ENCODE measurements around the gene TMEM109. TPM values are rescaled to one million over a fixed set of nuclear protein-coding genes. Genes with fewer than 3 reads are reported as not detected.

Gene TMEM109
- total RNA-seq, 1 donor from 2014 or later = 108 TPM

DNA sequence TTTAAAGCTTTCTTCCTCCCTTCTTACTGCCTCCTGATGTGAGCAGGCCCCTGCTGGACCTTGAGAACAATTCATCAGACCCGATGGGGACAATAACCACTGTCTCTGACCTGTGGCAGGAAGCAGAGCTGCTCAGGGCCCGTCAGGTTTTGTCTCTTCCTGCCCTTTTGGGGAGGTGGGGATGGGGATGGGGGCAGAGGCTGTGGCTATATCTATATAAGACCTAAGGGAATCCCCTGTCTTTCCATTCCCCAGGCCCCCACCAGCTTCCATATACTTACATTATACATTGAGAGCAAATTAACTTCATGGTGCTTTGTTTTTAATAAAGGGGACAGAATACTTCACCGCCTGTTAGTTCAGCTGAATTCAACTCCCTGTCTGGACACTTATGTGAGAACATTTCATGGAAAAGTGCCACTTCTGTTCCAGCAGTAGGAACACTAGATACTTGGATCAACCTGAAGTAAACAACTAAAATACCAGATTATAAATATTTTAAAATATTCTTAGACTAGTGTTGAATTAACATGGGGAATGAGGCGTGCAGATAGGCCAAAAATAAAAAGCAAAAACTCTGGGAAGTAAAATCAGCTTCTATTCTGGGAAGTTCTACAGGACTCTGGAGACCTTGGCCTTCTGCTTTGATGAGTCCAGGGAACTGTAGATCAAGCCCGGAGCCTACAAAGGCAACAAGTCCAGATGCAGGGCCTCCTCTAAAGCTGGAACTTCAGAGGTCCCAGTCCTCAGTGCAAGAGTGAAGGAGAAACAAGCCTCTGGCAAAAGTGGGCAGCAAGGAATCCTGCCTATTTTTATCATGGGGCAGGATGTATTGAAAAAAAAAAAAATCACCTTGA, 35.5 kb upstream of the TMEM109 start:
- no peak for DNase-seq (ENCODE audit: low read depth)

DNA sequence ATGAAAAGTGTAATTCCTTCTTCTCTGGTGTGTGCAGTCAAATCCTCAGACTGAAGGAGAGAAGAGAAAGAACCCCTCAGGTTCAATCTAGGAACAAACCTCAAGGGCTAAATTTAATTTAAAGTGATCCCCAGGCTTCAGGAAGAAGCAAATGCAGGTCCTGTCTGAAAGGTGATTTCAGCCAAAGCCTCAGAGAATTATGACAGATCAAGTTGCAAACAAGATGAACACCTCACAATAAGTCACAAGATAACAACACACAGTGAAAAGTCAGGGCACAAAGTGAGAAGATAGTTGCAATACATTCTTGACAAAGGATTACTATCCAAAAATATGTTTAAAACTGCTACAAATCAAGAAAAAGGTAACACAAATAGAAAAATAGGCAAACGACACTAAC, 34.9 kb upstream of the TMEM109 start:
- DNase-seq (ENCODE audit: low read depth) = no peak

DNA sequence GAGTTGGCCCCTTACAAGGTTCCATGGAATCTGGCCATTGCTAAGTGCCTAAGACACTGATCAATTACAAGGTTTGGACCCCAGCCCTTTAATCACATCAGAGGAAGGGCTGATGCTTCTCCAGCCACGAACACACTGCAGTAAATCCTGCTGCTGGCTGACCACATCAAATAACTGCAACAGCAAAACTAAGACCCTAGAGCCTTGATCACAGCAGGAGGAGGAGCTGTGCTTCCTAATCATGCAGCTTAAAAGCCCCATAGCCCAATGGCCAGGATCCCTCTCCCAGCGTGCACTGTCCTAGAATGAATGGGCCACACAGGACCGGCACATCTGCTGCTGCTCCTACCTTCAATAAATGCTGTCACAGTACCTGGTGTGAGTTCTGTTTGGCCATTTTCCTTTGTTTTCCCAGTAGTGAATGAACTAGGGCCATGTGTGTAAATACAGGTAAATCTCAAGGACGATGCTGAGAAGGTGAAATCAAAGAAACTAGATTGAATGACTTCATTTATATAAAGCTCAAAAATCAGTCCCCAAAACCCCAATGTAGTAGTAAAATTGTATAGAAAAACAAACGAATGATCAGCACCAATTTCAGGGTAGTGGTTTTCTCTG, 33.9 kb upstream of the TMEM109 start:
- DNase-seq (ENCODE audit: low read depth) = no peak

DNA sequence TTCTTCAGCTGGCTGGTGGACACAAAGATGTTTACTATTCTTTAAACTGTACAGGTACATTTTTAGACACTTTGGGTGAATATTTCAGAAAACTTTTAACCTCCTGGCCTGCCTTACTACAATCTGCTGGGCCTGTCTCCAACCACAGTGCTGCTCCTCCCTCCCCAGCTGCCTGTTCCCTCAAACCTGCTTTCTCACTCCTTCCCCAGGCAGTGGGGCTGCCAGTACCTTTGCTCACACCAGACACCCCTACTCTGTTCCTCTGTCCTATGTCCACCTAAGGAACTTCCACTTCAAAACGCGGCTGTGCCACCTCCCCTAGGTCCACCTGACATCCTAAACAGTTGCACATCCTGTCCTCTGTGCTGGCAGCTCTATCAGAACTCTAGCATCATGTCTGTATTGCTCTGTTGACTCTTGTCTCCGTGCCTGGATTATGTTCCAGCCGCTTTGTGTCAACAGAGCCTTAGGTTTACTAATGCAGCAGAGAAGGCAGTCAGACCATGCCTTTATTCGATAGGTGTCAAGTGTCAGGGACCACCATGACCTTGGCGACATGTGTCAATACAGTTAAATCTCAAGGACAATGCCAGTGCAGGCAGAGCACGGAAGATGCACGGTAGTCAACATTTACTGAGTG, 33.2 kb upstream of the TMEM109 start:
- no peak for DNase-seq (ENCODE audit: low read depth)

DNA sequence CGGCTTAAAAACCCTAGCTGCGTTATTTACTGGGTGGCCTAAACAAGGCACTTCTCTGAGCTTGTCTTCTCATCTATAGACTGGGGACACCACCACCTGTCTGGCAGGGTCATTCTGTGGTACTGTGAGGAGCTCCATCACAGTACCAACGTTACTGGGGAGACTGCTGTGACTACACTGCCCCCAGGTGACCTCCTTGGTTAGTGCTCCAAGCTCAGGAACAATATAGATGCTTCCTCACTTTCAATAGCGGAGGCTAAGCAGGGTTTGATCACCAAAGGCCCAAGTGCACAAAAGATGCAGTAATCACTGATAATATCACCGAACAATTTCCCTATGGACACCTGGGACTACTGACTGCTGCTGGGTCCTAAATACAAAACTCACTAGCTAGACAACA, 26.4 kb upstream of the TMEM109 start:
- DNase-seq (ENCODE audit: low read depth) = peak; percentile 63

DNA sequence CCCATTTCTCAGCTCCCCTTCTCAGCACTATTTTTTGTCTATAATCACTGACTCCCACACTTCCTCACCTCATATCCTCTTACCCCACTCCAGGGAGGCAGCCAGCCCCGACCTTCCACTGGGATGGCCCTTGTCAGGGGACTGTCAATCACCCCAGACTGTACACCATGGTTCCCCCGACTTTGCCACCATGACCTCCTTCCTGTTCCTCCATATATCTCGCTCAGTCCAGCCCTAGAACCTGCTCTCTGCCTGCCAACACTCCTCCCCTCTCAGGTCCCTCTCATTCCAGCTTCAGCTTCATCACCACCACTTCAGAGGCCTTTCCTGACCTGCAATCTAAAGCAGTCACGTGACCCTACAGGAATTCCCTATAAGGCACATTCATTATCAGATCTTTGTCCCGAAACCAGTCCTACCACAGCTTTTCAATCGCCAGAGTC, 24.1 kb upstream of the TMEM109 start:
- no peak for DNase-seq (ENCODE audit: low read depth)

DNA sequence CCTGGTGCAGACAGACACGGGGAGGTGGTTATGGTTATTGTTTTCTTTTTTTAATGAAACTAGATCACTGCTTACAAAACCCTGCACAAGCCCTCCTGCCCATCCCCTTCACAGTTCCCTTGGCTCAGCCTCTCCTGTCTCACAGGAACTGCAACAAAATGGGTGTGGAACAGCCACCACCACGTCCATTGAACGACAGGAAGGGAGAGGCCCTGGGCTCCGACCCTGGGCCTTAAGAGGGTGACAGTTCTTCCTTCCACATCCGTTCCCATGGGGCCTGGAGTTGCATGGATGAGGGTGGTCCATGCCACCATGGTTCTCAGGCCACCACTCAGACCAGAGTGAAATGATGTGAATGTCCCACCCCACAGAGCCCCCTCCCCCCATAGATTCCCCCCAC, 23.3 kb upstream of the TMEM109 start:
- DNase-seq (ENCODE audit: low read depth) = no peak

DNA sequence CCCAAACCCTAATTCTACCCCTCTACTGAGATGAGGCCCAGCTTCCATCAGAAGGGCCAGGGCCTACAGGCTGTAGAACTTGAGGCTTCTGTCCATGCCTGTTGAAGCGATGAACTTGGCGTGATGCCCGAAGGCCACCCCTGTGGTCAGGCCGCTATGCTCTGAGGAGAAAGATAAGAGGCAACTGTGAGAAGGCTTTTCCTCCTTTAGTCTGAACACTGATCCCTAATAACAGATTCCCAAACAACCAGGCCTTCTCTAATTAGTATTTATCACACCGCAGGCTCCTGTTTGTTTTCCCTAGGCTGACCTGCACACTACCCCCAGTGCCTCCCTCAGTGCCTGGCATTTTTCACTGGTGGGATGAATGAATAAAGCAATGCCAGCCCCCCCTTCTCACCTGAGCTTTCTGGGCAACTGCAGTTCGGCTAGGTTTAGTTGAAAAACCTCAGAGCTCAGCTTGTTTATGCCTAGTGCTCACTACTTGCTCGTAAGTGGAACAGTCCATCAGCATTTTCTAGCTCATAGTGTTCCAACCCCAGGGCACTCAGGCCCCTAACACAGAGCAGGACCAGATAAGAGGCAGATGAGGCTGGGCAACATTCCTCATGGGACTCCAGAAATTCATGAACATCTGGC, 22.7 kb upstream of the TMEM109 start:
- no peak for DNase-seq (ENCODE audit: low read depth)

DNA sequence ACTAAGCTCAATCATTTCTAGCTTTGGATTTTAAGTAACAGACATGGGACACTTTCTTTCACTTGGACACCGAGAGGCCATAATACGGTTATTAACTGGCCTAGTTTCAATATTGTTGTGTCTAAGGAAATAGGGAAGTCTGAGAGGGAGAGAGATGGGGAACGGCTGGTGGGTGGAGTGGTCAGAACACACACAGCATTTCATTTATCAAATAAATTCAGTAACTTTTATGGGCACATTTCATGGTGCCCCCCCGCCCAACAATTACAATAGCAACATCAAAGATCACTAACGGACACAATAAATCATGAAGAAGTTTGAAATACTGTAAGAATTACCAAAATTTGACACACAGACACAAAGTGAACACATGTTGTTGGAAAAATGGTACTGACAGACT, 18.3 kb upstream of the TMEM109 start:
- no peak for DNase-seq (ENCODE audit: low read depth)

DNA sequence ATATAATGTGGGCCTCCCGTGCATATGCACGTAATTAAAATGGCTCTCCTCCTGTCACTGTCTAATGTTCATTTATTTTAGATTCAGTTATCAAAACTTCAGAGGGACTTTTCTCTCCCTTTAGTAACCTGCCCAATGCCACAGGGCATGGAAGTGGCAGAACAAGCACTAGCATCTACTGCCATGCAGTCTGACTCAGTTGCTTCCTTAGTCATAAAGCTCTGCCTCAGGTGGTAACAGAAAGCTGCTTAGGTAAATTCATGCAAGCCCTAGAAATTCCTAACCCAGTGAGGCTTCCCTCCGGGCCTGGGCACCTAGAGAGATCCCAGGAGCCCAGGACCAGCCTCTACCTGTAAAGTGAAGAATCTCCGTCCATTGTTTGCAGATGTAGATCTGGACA, 16.5 kb upstream of the TMEM109 start:
- no peak for DNase-seq (ENCODE audit: low read depth)

DNA sequence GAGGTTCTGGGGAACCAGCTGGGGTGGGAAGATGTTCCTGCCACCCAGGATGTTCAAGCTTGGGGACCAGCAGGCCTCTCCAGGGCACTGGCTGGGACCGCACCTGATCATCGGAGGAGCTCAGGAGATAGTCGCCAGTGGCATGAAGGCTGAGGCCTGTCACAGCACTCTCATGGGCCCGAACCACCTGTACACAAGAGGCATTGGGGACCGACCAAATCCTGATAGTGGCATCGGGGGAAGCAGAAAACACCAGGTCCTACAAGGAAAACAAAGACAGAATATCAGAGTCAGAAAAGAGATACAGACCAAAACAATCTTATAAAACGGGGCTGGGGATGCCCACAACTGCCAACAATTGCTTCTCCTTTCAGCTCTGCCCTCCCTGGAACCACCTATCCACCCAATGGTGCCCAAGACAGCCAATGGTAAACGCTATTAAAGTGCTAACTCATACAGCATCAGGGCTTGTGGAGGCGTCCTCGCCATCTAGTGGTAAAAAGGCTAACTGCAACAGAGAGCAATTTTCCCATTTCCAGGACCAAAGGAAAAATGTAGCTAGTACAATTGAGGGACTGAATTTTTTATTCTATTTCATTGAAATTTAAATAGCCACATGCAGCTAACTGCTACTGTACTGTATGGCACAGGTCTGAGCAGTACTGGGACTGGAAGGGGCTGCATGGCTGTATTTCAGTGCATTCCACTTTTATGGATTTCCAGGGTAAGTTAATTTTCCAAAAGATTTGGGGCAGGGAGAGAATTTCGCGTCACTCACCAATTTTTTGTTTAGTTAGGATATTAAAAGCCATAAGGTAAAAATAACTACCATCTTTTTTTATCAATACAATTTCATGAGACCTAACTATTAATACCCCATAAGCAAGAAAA, 14.7 kb upstream of the TMEM109 start:
- peak; percentile 77 for DNase-seq (ENCODE audit: low read depth)

DNA sequence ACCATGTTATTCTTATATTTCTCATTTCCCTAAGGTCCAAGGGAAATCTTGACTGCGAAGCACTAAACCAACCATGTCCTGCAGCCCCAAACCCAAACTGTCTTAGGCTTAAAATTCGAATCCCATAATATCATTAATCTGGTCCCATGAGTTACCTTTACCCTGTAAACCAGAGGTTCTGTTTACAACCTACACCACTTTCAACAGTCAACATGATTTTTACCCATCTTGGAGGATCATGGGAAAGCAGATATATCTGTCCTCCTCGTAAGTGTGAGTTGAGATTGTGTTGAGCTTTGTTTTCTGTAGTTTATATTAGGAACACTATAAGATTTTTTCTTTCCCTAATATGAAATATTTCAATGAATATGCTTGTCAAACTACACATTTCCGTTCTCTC, 14.0 kb upstream of the TMEM109 start:
- no peak for DNase-seq (ENCODE audit: low read depth)

DNA sequence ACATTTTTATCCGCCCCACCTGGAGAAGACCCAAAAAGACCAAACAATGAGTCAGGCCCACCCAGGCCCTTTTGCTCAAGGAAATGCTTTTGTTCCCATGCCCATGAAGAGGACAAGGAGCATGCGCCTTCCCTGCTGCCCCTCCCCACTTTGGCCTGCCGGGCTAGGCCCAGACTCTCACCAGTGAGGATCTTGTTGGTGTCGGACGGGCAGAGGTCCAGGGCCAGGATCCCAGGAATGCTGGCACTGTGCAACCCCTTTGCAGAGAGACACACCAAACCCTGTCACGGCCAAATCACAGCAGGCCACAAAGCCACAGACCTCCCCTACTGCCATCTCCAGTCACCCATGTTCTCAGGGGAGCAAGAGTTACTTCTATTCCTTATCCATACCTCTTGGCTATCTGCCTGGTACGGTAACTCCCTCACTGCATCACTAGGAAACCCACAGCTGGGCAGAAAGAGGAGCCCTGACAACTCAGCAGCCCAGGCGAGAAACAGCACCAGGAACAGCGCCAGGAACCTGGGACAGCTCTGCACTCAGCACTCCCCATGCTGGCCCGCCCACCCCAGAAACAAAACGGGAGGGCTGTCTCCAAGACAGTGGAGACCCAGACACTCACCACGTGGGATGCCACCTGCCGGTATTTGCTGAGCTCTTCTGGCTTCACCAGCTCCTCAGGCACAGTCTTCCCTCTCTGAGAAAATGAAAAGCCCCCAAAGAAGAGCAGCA, 13.1 kb upstream of the TMEM109 start:
- no peak for DNase-seq (ENCODE audit: low read depth)

DNA sequence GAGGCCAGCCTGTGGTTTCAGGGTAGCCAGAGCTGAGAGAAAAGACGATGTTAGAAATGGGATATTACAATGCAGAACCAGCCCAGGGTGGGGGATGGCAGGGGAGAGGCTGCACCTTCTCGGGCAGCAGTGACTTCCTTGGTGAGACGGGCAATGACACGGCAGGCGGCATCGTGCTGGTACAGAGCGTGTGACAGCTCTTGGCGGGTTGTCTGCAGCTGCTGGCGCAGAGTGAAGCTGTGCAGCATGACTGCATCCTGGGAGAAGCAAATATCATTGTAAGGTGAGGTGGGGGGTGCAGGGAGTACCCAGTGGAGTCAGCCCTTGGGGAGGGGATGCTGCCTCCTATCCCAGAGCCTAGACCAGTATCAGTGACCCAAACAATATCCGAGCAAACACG, 11.3 kb upstream of the TMEM109 start:
- no peak for DNase-seq (ENCODE audit: low read depth)

DNA sequence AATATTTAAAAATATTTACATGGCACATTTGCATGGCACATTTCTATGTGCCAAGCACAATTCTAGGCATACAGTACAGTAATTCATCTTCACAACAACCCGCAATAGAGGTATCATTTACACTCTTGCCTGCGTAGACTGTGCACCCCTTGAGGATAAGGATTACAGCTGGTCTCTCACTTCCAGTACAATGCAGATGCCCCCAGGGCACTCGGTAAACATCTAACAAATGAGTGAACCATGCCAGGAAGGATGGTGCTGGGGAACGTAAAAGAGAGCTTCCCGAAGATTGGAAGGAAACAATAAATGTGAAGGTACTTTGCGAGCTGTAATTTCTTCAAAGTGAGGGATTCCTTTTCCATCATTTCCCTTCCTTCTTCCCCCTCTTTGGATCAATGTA, 8.9 kb upstream of the TMEM109 start:
- no peak for DNase-seq (ENCODE audit: low read depth)

DNA sequence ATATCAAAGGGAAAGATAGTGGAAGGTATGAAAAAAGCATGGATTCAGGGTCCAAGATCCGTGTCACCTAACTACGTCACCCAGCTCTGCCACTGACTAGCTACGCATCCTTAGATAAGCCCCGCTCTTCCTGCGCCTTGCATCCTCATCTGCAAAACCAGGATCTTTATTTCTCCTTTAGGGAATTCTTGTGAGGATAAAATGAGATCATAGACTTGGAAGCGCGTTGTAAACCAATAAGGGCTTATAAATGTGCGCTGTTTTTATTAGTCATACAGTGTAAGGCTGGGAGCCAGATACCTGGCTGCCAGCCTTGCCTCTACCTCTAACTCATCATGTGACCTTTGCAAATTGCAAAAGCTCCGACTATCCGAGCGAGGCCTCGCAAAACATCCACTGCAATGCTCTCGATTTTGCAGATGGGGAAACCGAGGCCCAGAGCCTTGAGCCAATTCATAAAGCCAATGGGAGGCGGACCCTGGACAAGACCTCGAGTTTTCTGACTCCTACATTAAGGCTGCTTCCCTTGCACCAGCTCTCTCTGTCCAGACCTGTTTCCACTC, 8.3 kb upstream of the TMEM109 start:
- DNase-seq (ENCODE audit: low read depth) = no peak

DNA sequence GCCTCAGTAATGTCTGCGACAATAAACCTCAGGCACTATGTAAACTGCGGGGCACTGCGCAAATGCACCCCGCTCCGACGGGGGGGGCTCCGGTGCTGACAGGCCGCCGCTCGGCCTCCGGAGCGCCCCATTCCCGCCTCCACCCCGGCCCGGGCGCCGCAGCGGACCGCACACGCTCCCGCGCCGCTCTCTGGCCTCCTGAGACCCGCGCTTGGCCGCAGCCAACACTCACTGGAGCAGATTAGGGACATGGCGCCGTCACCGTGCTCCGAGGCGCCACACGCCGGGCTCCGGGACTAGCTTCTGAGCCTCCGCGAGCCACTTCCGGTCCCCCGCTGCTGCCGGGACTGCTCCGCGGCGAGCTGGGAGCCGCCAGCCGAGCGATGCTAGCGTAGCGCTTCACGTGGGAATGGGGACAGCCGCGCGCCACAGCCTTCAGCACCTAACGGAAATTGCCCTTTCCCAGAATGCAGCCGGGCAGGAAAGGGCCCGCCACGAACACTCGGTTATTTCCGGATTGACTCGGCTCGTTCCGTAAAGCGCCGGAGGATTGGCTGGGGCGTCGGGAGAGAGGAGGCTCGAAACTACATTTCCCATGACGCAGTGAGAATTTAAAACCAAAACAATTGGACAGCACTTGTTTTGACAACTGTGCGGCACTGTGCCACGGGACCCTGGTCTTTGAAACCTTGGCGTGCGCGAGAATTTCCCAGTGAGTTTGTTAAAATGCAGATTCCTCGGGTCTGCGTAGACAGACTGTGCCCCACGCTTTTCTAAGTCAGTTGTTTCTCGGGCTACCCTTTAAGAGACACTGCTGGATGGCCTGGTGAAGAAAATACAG, 7.6 kb upstream of the TMEM109 start, which contains the start of gene PRPF19:
Gene PRPF19 (minus strand): TSS at position 454 of the 841 bp plus-strand sequence. CDS start 203 bp downstream, at position 251.
- DNase-seq (ENCODE audit: low read depth) = peak; percentile 99

DNA sequence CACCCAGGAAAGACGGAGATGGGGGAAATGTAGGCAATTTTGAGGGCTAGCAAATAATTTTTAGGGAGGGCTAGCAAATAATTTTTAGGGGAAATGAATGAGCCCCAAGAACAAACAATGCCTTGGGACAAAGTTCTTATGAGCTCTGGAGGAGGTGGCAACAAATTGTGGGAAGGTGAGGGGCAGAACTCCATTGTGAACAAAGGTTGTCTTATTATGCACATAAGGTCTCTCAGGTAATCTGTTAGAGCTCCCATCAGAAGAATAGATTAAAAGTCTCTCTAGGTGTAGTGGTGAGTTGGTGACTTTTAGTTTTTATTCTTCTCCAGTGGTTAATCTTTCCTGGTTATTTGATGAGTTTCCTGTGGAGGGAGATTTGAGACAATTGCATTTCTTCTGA, 5.2 kb upstream of the TMEM109 start:
- DNase-seq (ENCODE audit: low read depth) = no peak

All from myocyte (in vitro differentiated cells).